HG02885 (cell line): ENCODE measurements around the gene ZC3H7A.
A peak's percentile ranks its signal among the peaks of the same experiment; 100 is the strongest.
"Not testable (repeated sequence)": the region's sequence is repeated elsewhere in the genome, so short reads cannot be mapped to it uniquely, and the experiment has no call there.

Source experiments
- ATAC-seq: cut with Tn5 transposase; IDR thresholded peaks from one replicate; pipeline ENCODE4 v1.9.1; 2021; ENCODE audit warnings: mild to moderate bottlenecking; ENCODE audit not compliant: unreplicated experiment, poor library complexity

ZC3H7A gene

GRCh38 chr16:11800382-11800718, 3.3 kb upstream of the ZC3H7A start:
- no peak for ATAC-seq

GRCh38 chr16:11799509-11800381, 2.7 kb upstream of the ZC3H7A start:
- no peak for ATAC-seq

GRCh38 chr16:11799017-11799381, 1.9 kb upstream of the ZC3H7A start:
- ATAC-seq: no peak

DNA sequence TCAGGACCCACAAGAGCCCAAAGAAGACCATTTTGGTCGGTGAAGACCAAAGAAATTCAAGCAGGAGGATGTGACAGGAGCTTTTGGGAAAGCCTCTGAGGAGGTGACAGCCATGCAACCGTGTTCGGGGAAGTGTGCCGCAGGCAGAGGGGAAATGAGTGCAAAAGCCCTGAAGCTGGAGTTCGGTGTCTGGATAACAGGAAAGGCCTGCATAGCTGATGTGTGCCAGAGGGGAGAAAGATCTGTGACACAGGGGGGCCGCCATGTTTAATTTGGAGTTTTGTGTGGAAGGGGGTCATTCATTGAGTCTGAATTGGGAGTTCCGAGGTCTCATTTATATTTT, 870 bp upstream of the ZC3H7A start:
- ATAC-seq: no peak

DNA sequence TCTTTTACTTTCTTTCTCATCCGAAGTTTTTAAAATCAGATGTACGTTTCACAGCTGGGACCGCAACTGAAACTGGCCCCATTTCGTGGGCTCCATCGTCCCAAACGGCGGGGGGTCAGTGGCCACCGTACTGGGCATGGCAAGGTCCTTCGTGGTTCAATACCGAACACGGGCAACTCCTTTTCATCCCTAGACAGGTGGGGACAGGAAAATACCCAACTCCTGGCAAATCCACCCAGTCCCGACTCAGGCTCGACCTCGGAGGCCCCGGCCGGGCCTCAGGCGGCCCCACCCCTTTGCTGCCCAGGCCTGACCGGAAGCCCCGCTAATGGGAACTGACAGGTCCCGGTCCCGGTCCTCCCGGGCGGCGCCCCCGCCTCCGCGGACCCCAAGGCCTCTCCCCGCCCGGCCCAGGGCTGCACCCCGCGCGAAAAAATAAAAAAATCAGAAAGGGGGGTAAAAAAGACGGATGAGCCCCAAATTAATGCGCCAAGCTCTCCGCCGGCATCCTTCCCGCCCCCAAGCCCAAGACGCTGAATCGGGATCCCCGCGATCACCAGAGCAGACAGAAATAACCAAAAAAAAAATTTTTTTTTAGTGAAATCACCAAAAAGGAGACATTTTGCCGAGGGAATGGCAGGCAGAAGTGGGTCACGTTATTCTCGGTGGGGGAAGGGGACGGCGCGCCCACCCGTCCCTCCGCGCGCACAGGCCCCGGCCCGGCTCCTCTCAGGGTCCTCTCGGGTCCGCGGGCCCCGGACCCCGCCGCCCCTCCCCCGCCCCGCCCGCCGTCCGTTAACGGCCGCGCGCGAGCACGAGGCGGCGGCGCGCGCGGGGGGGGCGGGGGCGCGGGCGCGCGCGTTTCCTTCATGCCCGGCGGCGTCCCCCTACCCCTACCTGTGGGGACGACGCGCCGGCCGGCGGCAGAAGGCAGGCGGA, 562 bp downstream of the ZC3H7A start:
- no peak for ATAC-seq

- no peak for ATAC-seq
Measured at GRCh38 chr16:11795887-11796226, 1.2 kb downstream of the ZC3H7A start.

DNA sequence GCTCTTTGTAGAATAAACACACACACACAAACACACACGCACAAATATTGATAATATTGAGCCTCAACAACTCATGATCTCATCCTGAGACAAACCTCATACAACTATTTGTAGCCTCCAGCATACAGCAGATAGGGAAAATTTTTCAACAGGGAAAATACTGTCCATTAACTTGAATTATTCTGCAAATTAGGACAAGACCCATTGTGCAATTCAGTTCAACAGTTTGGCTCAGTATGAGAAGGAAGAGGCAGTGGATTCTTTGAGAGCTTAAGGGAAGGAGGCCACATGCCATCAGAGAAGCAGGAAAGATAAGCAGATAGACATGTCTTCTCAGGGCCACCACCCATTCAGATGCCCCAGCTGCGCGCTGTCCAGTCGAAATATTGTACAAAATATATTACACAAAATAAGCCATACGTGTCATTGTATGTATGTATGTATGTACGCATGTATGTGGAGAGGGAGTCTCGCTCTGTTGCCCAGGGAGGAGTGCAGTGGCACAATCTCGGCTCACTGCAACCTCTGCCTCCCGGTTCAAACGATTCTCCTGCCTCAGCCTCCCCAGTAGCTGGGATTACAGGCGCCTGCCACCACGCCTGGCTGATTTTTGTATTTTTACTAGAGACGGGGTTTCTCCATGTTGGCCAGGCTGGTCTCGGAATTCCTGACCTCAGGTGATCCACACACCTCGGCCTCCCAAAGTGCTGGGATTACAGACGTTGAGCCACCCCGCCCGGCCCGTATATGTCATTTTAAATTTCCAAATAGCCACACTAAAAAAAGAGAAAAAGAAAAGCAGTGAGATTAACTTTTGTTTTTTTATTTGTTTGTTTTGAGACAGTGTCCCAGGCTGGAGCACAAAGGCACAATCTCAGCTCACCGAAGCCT, 1.8 kb downstream of the ZC3H7A start:
- no peak for ATAC-seq

- ATAC-seq: no peak
Measured at GRCh38 chr16:11794447-11794846, 2.6 kb downstream of the ZC3H7A start.

DNA sequence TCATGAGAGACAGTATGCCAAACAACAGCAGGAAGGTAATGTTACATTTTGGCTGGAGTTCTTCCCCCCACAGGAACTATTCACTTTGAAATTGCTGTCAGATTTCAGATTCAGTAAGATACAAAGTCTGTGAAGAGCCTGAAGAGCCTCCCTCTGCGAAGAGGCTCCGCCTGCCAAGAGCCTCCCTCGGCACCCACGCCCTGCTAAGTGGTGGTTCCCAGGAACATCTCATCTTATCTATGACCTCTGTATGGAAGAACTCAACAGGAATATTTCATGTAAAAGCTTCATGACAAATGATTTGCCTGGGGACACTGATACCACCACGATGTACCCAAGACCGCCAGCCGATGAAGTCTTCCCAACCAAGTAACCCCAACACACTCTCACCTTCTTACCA, 3.2 kb downstream of the ZC3H7A start:
- ATAC-seq: no peak

- no peak for ATAC-seq
Measured at GRCh38 chr16:11792410-11793241, 4.4 kb downstream of the ZC3H7A start.

DNA sequence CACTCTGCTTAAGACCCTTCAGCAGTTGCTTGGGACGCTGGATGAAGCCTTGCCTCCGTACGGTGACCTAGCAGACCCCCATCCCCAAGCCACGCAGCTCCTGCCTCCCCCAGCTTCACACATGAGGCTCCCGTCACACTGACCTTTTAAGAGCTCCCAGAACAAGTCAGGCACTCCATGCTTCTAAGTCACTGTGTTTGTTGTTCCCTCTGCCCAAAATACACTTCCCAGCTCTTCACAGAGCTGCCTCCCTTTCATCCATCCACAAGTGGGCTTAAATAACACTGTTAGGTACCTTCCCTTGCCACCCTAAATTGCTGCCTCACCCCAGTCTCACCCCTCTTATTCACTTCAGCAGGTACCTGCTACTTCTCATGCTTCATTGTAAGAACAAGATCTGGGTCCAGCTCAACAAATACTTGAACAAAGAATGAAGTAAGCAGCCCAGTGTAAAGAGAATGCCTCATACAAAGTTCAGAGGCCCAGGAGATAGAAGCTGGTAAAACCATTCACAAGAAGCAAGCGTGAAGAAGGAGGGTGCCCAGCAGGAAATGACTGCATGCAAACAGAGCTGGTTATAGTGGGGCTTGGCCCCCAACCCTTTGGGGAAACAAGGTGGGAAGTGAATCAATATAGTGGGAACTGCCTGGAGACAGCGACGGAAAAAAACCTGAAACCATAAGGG, 5.8 kb downstream of the ZC3H7A start:
- ATAC-seq: no peak

GRCh38 chr16:11788914-11789313, 8.1 kb downstream of the ZC3H7A start:
- no peak for ATAC-seq

DNA sequence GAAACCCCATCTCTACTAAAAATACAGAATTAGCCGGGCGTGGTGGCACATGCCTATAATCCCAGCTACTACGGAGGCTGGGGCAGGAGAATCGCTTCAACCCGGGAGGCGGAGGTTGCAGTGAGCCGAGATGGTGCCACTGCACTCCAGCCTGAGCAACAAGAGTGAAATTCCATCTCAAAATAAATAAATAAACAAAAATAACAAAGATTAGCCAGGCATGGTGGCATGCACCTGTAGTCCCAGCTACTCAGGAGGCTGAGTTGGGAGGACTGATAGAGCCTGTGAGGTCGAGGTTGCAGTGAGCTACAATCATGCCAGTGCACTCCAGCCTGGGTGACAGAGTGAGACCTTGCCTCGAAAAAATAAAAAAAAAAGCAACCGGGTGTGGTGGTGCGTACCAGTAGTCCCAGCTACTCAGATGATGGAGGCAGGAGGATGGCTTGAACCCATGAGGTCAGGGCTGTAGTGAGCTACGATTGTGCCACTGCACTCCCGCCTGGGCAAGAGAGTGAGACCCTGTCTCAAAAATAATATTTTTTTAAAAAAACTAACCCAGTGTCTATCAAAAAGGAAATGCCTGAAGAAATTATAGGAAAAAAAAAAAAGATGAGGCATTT, 12.0 kb downstream of the ZC3H7A start:
- ATAC-seq: not testable (repeated sequence)

DNA sequence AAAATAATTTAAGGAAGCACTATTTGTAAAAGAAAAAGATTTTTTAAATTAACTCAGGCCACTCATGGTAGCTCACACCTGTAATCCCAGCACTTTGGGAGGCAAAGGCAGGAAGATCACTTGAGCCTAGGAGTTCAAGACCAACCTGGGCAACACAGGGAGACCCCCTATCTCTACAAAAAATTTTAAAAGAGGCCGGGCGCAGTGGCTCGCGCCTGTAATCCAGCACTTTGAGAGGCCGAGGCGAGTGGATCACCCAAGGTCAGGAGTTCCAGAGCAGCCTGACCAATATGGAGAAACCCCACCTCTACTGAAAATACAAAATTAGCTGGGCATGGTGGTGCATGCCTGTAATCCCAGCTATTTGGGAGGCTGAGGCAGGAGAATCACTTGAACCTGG, 12.7 kb downstream of the ZC3H7A start:
- not testable (repeated sequence) for ATAC-seq

DNA sequence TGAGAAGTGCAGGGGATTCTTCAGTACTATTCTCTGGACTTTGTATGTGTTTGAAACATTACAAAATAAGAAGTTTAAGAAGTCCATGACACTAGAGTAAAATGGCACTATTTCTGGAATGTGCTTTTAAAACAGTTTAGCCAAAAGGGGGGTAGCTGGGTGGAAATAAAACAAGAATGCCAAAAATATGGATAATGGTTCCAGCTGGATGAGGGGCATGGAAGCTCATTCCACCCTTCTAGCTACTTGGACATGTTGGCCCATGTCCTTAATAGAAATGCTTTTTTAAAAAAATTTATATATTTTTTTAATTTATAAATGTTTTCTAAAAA, 13.1 kb downstream of the ZC3H7A start:
- ATAC-seq: no peak

DNA sequence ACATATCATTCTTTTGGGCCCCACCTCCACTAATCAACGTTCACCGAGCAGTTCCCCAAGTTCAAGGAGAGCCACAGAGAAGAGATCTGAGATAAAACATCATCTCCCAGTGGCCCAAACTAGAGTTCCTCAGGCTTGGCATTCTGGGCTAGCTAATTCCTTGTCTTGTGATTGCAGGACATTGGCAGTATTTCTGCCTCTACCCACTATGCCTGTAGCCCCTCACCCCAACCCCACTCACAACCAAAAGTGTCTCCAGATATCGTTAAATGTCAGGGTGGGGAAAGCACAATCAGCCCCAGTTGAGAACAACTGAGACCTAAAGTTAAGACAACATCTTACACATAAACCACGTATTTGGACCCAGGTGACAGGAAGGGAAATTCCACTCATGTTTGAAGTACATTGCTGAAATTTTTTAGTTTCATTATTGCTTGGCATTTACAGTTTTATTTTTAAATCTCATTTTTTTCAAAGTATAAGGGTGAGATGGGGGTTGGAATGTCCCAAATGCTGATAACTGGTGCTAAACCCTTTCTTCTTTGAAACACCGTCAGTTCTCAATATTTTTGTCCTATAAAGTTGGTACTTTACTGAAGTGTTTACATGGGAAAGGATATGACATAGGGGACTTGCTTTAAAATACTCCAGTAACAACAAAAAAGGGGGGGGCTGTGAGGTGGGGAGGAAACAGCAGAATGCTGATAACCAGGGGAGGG, 13.6 kb downstream of the ZC3H7A start:
- ATAC-seq: peak; percentile 64

- no peak for ATAC-seq
Measured at GRCh38 chr16:11781773-11782172, 15.3 kb downstream of the ZC3H7A start.

DNA sequence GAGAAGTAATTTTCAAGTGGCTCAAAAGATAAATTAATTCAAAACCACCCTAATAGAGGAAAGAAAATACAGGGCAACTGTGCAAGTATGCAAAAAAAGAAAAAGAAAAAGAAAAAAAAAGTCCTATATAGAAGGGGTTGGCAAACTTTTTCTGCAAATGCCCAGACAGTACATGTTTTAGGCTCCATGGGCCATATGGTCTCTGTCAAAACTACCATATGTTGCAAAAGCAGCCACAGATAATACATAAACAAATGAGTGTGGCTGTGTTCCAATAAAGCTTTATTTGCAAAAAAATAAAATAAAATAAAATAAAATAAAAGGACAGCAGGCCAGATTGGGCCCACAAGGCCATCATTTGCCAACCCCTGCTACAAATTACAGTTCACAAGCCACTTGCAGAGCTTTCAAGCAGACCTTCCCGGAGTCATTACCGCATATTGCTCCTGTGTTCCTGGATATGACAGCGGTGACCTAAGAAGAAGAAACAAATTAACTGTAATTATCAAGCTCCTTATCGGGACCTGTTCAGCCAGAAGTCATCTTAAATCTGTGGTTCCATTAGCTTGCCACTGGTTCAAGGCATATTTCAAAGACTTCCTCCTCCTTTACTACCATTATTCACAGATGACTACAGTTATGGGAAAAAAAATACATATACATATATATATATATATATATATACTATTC, 15.9 kb downstream of the ZC3H7A start:
- ATAC-seq: no peak
